PC-9 (cell line): ENCODE measurements around the gene RNF220.

Source experiments
- EZH2 ChIP-seq: fragments of 200-600 bp; sonication (generic); IDR thresholded peaks from 2 replicates; pipeline ENCODE4 v1.8.0; 2017; ENCODE audit warnings: antibody characterized with exemption, low read depth
- TF ChIP-seq, protein P1 (sequence below): fragments of 200-600 bp; sonication (generic); conservative IDR thresholded peaks from 2 replicates; pipeline ENCODE4 v1.6.1; 2017; ENCODE audit warnings: mixed run types, antibody characterized with exemption, mild to moderate bottlenecking, moderate library complexity

DNA sequence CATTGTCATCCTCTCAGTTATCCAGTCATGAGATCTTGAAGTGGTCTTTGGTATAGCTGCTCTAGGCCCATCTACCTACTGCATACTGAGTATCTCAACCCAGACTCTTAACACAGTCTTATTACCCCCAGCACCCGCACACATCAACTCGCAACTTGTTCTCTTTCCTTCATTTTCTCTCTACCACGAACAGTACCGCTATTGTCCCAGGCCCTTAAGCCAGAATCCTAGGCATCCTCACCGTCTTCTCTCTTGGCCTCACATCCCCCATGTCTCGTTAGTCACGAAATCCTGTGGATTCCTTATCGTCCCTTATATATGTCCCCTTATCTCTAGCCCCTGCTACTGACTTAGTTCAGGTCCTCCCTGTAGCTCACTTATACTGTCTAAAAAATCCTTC is 142.8 kb downstream of the RNF220 start:
- TF ChIP-seq, protein P1, sequence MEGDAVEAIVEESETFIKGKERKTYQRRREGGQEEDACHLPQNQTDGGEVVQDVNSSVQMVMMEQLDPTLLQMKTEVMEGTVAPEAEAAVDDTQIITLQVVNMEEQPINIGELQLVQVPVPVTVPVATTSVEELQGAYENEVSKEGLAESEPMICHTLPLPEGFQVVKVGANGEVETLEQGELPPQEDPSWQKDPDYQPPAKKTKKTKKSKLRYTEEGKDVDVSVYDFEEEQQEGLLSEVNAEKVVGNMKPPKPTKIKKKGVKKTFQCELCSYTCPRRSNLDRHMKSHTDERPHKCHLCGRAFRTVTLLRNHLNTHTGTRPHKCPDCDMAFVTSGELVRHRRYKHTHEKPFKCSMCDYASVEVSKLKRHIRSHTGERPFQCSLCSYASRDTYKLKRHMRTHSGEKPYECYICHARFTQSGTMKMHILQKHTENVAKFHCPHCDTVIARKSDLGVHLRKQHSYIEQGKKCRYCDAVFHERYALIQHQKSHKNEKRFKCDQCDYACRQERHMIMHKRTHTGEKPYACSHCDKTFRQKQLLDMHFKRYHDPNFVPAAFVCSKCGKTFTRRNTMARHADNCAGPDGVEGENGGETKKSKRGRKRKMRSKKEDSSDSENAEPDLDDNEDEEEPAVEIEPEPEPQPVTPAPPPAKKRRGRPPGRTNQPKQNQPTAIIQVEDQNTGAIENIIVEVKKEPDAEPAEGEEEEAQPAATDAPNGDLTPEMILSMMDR = no peak
- TF ChIP-seq EZH2 = no peak
